Spleen (tissue), 11 donors: ENCODE results near the gene OR8A1. TPM values are rescaled to one million over a fixed set of nuclear protein-coding genes. Genes with fewer than 3 reads are reported as not detected.

Source experiments
- DNase-seq: peaks from one replicate; pipeline ENCODE4 v3.0.0-alpha.2; 2020
- H3K27ac ChIP-seq, 8 donors: fragments of 200-600 bp; sonication (generic) in 7 of 8; 1 replicate in 4 of 8; 2 replicates in 4 of 8; pipeline versions ENCODE4 v1.5.0 to v1.8.0; 2016 to 2021; ENCODE audit warnings: inconsistent platforms in 4 of 8, mild to moderate bottlenecking in 4 of 8, moderate library complexity in 1 of 8
- H3K27me3 ChIP-seq, 7 donors: fragments of 200-600 bp; sonication (generic) in 6 of 7; replicated peaks in 1 of 7; 1 replicate in 4 of 7; 2 replicates in 3 of 7; pipeline versions ENCODE4 v1.5.0 to v1.8.0; 2016 to 2021; ENCODE audit warnings: inconsistent platforms in 3 of 7, mild to moderate bottlenecking in 1 of 7
- H3K36me3 ChIP-seq, 6 donors: fragments of 200-600 bp; sonication (generic) in 5 of 6; 1 replicate in 4 of 6; 2 replicates in 2 of 6; pipeline versions ENCODE4 v1.5.0 to v1.8.0; 2016 to 2021; ENCODE audit warnings: inconsistent platforms in 2 of 6
- H3K4me1 ChIP-seq, 6 donors: fragments of 200-600 bp; sonication (generic) in 5 of 6; 1 replicate in 3 of 6; 2 replicates in 3 of 6; pipeline versions ENCODE4 v1.5.0 to v1.8.0; 2016 to 2021; ENCODE audit warnings: inconsistent platforms in 3 of 6
- H3K4me3 ChIP-seq, 8 donors: fragments of 200-600 bp; sonication (generic) in 7 of 8; 1 replicate in 4 of 8; 2 replicates in 4 of 8; pipeline versions ENCODE4 v1.5.0 to v1.8.0; 2016 to 2021; ENCODE audit warnings: inconsistent platforms in 4 of 8, mild to moderate bottlenecking in 4 of 8, moderate library complexity in 2 of 8
- H3K9me3 ChIP-seq, 8 donors: fragments of 200-600 bp; sonication (generic) in 7 of 8; 1 replicate in 4 of 8; 2 replicates in 4 of 8; pipeline versions ENCODE4 v1.5.0 to v1.8.0; 2016 to 2021; ENCODE audit warnings: inconsistent platforms in 4 of 8
- POLR2A ChIP-seq, 3 donors: fragments of 450-650 bp; IDR thresholded peaks; one replicate each; pipeline ENCODE4 v1.5.1; 2017; ENCODE audit warnings: antibody characterized with exemption in 3 of 3, mild to moderate bottlenecking in 1 of 3
- POLR2AphosphoS5 ChIP-seq, 3 donors: sonication (generic); formaldehyde crosslinking; IDR thresholded peaks; one replicate each; pipeline ENCODE4 v1.5.1; 2017; ENCODE audit warnings: antibody characterized with exemption in 3 of 3
- WGBS, 5 donors: extraction: QIAGEN DNeasy Blood & Tissue Kit in 3 of 5; methylation state at CpG; one replicate each; pipeline versions ENCODE4 v1.1.5 to v1.1.7; 2013 to 2018; 5-methylcytosine and 5-hydroxymethylcytosine counted together
- intact Hi-C: fragments of 100-400 bp; cut with DNase I; formaldehyde crosslinking; loops from one replicate; pipeline ENCODE4 v1.15.0; 2023; ENCODE audit warnings: low total_unique reads
- polyA plus RNA-seq, 3 donors: library from polyadenylated mRNA; stranded (reverse); fragments of 200-250 nt; gene quantifications; one replicate each; pipeline ENCODE4 v1.2.1, GENCODE V29; 2013
- total RNA-seq, 7 donors: library from RNA; depleted of rRNA in 3 of 7; stranded (reverse); fragments of >200 nt in 3 of 7; fragmentation: NEBNext Ultra II Directional in 4 of 7; extraction: Animal tissue kit (Norgen Biotek cat#: 25700) in 4 of 7; gene quantifications; one replicate each; pipeline versions ENCODE4 v1.1.0 to v1.2.1, GENCODE V29; 2016 to 2021
- TF ChIP-seq, protein P1 (sequence below), 11 experiments: fragments of 200-600 bp in 7 of 11; fragments of 450-650 bp in 4 of 11; sonication (generic) in 4 of 11; IDR thresholded peaks in 8 of 11; conservative IDR thresholded peaks in 3 of 11; 1 replicate in 7 of 11; 2 replicates in 4 of 11; pipeline versions ENCODE4 v1.4.0 to v1.8.0; 2016 to 2021; ENCODE audit warnings: antibody characterized with exemption in 11 of 11, inconsistent platforms in 4 of 11, mild to moderate bottlenecking in 1 of 11
- donor health status: healthy with polysubstance abuse.
- donor health status: DM: no; HTN: no; CAD: no; lungs with moderate emphysema.
- donor health status: DM: no; HTN: no; CAD: no.
- donor health status: Bipolar disorder and iron deficiency.
- donor health status: healthy.
- donor health status: DM: no; HTN: no; CAD: no.
- donor health status: DM: yes; HTN: yes; CAD: no.

OR8A1 gene
- total and polyA plus RNA-seq, 10 donors = not detected

- Histone ChIP-seq H3K27me3 (peaks cover 0 to 16% (median 0%) of the 10 kb centered on the region in 7 donors), H3K9me3 (no peaks in the 10 kb centered on the region), H3K4me3 (no peak overlapping the region), H3K4me1 (no peaks in the 10 kb centered on the region), H3K27ac (no peak overlapping the region), H3K36me3 (no peaks in the 10 kb centered on the region)
- 37 to 56% (median 46%) methylated on average over 3 of the region's 3 CpGs for WGBS, 5 donors
- no peak for DNase-seq
- TF ChIP-seq, protein P1, sequence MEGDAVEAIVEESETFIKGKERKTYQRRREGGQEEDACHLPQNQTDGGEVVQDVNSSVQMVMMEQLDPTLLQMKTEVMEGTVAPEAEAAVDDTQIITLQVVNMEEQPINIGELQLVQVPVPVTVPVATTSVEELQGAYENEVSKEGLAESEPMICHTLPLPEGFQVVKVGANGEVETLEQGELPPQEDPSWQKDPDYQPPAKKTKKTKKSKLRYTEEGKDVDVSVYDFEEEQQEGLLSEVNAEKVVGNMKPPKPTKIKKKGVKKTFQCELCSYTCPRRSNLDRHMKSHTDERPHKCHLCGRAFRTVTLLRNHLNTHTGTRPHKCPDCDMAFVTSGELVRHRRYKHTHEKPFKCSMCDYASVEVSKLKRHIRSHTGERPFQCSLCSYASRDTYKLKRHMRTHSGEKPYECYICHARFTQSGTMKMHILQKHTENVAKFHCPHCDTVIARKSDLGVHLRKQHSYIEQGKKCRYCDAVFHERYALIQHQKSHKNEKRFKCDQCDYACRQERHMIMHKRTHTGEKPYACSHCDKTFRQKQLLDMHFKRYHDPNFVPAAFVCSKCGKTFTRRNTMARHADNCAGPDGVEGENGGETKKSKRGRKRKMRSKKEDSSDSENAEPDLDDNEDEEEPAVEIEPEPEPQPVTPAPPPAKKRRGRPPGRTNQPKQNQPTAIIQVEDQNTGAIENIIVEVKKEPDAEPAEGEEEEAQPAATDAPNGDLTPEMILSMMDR (IDR thresholded peaks at IDR 0.05 in 8 of 11, conservative IDR thresholded peaks at IDR 0.05 in 3 of 11) = peak in 9 of 11 experiments; percentile 18 to 69 (median 54)
- no peak for TF ChIP-seq POLR2AphosphoS5 (IDR thresholded peaks at IDR 0.05)
- no peak for TF ChIP-seq POLR2A (IDR thresholded peaks at IDR 0.05)
- intact Hi-C loops = no loop called here
These were observed 16.6 kb downstream of the OR8A1 start for GRCh38 chr11:124586238-124586860.

DNA sequence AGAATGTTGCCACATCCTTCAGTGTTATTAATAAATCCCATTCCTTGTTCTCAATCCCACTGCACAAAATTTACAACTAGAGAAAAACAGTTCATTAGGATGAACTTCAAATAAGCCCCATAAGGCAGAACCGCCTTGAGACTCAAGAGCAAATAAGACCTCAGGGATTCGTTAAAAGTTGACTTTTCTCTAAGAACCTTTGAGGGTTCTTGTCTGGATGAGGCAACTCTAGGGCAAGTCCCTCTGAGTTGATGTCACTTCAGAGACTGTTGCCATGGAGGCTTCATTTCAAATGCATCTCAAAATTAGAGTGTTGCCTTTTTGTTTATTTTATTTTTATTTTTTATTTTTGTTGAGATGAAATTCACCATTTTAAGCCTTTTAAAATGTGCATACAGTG, 21.6 kb downstream of the OR8A1 start:
- no peak for DNase-seq
- intact Hi-C loops = no loop called here
- WGBS, 5 donors = 86 to 97% (median 92%) methylated on average over 2 of the region's 2 CpGs
- TF ChIP-seq POLR2A (IDR thresholded peaks at IDR 0.05) (no peak), POLR2AphosphoS5 (IDR thresholded peaks at IDR 0.05) (no peak)
- TF ChIP-seq, protein P1 (IDR thresholded peaks at IDR 0.05 in 8 of 11, conservative IDR thresholded peaks at IDR 0.05 in 3 of 11) = no peak
- Histone ChIP-seq H3K4me3 (no peak overlapping the region), H3K27ac (no peak overlapping the region), H3K9me3 (no peaks in the 10 kb centered on the region), H3K4me1 (no peaks in the 10 kb centered on the region), H3K27me3 (peaks cover 0 to 28% (median 0%) of the 10 kb centered on the region in 7 donors), H3K36me3 (no peaks in the 10 kb centered on the region)

- TF ChIP-seq POLR2A (IDR thresholded peaks at IDR 0.05) (no peak), POLR2AphosphoS5 (IDR thresholded peaks at IDR 0.05) (no peak)
- TF ChIP-seq, protein P1 (IDR thresholded peaks at IDR 0.05 in 8 of 11, conservative IDR thresholded peaks at IDR 0.05 in 3 of 11) = no peak
- no peak for DNase-seq
- WGBS, 5 donors = 77 to 93% (median 87%) methylated on average over 6 of the region's 6 CpGs
- intact Hi-C loops = no loop called here
- H3K4me3 ChIP-seq = no peak overlapping the region
- no peaks in the 10 kb centered on the region for H3K9me3 ChIP-seq
- no peak overlapping the region for H3K27ac ChIP-seq
- H3K36me3 ChIP-seq = no peaks in the 10 kb centered on the region
- peaks cover 0 to 25% (median 0%) of the 10 kb centered on the region in 7 donors for H3K27me3 ChIP-seq
- no peaks in the 10 kb centered on the region for H3K4me1 ChIP-seq
These were observed 22.8 kb downstream of the OR8A1 start for GRCh38 chr11:124592627-124593026.

- 90 to 96% (median 91%) methylated on average over 3 of the region's 3 CpGs for WGBS, 5 donors
- TF ChIP-seq POLR2AphosphoS5 (IDR thresholded peaks at IDR 0.05) (no peak), POLR2A (IDR thresholded peaks at IDR 0.05) (no peak)
- TF ChIP-seq, protein P1 (IDR thresholded peaks at IDR 0.05 in 8 of 11, conservative IDR thresholded peaks at IDR 0.05 in 3 of 11) = no peak
These were observed 25.5 kb downstream of the OR8A1 start for GRCh38 chr11:124595302-124595701.

More at GRCh38 chr11:124595302-124595701, 25.5 kb downstream of the OR8A1 start:
- H3K36me3 ChIP-seq = no peaks in the 10 kb centered on the region
- no peak overlapping the region for H3K27ac ChIP-seq
- H3K27me3 ChIP-seq = peaks cover 0 to 23% (median 0%) of the 10 kb centered on the region in 7 donors
- H3K9me3 ChIP-seq = peaks cover 0 to 5% (median 0%) of the 10 kb centered on the region in 8 donors
- no peak overlapping the region for H3K4me3 ChIP-seq
- H3K4me1 ChIP-seq = no peaks in the 10 kb centered on the region
- intact Hi-C loops = no loop called here
- DNase-seq = no peak
